D721Med (cell line): ENCODE data around the gene CEBPA.

ENCODE experiments used
- DNase-seq: peaks from one replicate; pipeline ENCODE4 v3.0.0; 2011; ENCODE audit warnings: low spot score; ENCODE audit not compliant: insufficient read length
- FAIRE-seq: peaks from 2 replicates; lab custom pipeline; 2011; peaks lifted over from hg19 to GRCh38; lab: Jason Lieb, UNC
- CTCF ChIP-seq: IDR thresholded peaks from 2 replicates; pipeline ENCODE4 v1.5.1; 2012; ENCODE audit warnings: mild to moderate bottlenecking, control low read depth; ENCODE audit not compliant: insufficient read depth; ENCODE audit errors: missing control alignments

Gene CEBPA

GRCh38 chr19:33268162-33268991, 34.0 kb downstream of the CEBPA start:
- DNase-seq = no peak
- TF ChIP-seq CTCF = no peak
- no peak for FAIRE-seq

- no peak for DNase-seq
- TF ChIP-seq CTCF = no peak
- FAIRE-seq = no peak
These were observed 34.6 kb downstream of the CEBPA start for GRCh38 chr19:33267706-33268105.

- no peak for TF ChIP-seq CTCF
- FAIRE-seq (no peak), DNase-seq (no peak)
These were observed 35.3 kb downstream of the CEBPA start for GRCh38 chr19:33266974-33267484.

GRCh38 chr19:33264881-33265445, 37.4 kb downstream of the CEBPA start:
- no peak for TF ChIP-seq CTCF
- no peak for FAIRE-seq
- DNase-seq = no peak

- no peak for TF ChIP-seq CTCF
- no peak for FAIRE-seq
- DNase-seq = no peak
These were observed 38.9 kb downstream of the CEBPA start for GRCh38 chr19:33263325-33264023.

- no peak for TF ChIP-seq CTCF
- FAIRE-seq (no peak), DNase-seq (no peak)
These were observed 40.7 kb downstream of the CEBPA start for GRCh38 chr19:33261511-33262189.
